Measurements from ENCODE around the gene HMHB1. TPM values are rescaled to one million over a fixed set of nuclear protein-coding genes. Genes with fewer than 3 reads are reported as not detected.
A peak's percentile ranks its signal among the peaks of the same experiment; 100 is the strongest.

HMHB1 gene
- total RNA-seq, 1 experiment from 2014 or later, result not detected

DNA sequence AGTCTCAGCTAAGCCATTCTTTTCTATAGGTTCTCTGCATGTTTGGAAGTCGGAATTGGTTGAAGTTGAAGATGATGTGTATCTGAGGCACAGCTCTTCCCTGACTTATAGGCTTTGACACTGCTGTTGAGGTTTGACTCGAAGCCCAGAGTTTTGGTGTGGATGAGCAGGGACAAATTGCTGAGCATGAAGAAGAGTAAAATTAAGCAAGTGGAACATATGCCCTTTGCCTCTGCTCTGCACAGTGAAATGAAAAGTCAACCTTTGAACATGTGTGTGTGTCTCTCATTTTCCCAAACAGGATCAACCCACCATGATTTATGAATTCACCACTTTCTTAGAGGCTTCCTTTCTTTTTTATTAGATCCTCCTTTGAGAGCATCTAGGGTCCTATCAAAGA, 8.5 kb downstream of the HMHB1 start:
- Mint-ChIP-seq H3K4me1 (ENCODE audit: low read depth, unreplicated experiment) (no peaks in the 10 kb centered on the region), H3K36me3 (ENCODE audit: insufficient read depth, unreplicated experiment) (no peaks in the 10 kb centered on the region), H3K4me3 (ENCODE audit: low read depth, unreplicated experiment) (no peak overlapping the region), H3K27me3 (ENCODE audit: unreplicated experiment) (no peaks in the 10 kb centered on the region), H3K9me3 (ENCODE audit: low read depth, unreplicated experiment) (no peaks in the 10 kb centered on the region), H3K27ac (ENCODE audit: unreplicated experiment) (no peak overlapping the region)
- BruUV-seq (replicated peaks), result no TSS peak
- intact Hi-C loops (cut with micrococcal nuclease; ENCODE audit: unreplicated experiment), result loop anchor here (10.0 kb wide), 3 partner anchors 186 to 816 kb away; no protein-coding TSS in a partner anchor
- TF ChIP-seq, protein P1, sequence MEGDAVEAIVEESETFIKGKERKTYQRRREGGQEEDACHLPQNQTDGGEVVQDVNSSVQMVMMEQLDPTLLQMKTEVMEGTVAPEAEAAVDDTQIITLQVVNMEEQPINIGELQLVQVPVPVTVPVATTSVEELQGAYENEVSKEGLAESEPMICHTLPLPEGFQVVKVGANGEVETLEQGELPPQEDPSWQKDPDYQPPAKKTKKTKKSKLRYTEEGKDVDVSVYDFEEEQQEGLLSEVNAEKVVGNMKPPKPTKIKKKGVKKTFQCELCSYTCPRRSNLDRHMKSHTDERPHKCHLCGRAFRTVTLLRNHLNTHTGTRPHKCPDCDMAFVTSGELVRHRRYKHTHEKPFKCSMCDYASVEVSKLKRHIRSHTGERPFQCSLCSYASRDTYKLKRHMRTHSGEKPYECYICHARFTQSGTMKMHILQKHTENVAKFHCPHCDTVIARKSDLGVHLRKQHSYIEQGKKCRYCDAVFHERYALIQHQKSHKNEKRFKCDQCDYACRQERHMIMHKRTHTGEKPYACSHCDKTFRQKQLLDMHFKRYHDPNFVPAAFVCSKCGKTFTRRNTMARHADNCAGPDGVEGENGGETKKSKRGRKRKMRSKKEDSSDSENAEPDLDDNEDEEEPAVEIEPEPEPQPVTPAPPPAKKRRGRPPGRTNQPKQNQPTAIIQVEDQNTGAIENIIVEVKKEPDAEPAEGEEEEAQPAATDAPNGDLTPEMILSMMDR (IDR thresholded peaks at IDR 0.05; ENCODE audit: unreplicated experiment), result no peak
- CTCF ChIA-PET, result interaction anchor here (0.6 to 0.7 kb wide), 2 partner anchors 18 to 116 kb away, joined by 3 to 4 read pairs; no protein-coding TSS in a partner anchor
- no peak for DNase-seq

DNA sequence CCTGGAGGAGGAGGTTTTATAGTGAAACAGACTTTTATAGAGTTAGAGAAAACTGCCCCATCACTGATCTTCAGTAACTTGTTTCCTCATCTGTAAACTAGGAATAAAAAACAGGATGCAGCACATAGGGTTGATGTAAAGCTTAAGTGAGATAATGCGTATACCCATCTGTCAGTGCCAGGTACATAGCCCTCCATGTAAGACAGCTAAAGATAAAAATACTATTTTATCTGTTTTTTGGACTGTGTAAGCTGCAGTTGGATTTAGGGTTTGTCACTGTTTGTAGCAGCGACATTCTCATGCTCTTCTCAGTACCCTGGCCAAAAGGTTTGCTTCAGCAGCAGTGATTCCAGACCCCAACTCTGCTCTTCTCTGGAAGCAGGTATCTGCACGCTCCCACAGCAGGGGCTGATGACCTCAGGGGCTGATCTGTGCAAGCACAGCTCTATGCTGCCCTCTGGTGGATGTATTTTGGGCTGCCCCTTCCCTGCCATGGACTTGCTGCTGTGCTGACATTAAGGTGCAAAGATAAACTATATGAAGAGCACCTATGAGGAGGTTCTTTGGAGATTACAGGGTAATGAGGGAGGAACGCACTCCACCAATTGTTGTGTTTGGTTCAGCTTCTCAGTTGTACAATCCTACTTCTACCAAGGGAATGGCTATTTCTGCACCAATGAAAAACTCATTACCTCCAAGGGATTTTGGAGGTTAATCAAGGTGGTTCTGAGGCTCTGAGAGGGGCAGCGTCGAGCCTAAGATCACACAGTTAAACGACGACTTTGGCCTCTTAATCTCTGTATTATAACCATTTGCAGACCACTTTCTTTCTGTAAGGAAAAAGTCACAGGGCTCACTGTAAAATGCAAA, 13.1 kb downstream of the HMHB1 start:
- CTCF ChIA-PET, result interaction anchor here (0.8 to 1.8 kb wide), 5 partner anchors 195 to 905 kb away, joined by 3 to 9 read pairs (median 3); partner anchors contain the start of gene NR3C1
- no peaks in the 10 kb centered on the region for H3K27me3 Mint-ChIP-seq (ENCODE audit: unreplicated experiment)

DNA sequence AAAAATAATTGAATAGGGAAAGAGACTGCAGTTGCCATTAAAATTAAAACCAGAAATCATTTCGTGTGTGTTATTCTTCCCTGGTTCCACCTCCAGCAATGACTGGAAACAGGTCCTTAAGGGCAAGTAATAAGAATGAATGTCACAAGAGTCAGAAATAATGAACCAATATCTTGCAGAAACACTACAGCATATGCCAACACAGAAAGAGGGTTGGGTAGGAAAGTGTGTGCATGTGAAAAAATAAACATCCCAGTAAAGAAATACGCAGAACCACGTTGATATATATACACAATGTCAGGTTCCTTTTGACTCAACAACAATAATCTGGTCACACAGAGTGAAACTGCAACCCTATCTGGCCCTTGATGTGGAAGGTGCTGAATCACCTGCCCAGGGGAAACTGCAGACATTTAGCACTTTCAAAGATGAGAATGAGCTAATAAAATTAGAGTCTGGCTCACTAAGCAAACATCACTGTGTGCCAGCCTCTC, 15.0 kb downstream of the HMHB1 start:
- CTCF ChIA-PET, result interaction anchor here (0.6 kb wide), 1 partner anchor 594 kb away, joined by 3 read pairs; no protein-coding TSS in a partner anchor
- Mint-ChIP-seq H3K9me3 (ENCODE audit: low read depth, unreplicated experiment) (no peaks in the 10 kb centered on the region), H3K4me3 (ENCODE audit: low read depth, unreplicated experiment) (no peak overlapping the region), H3K27me3 (ENCODE audit: unreplicated experiment) (no peaks in the 10 kb centered on the region), H3K27ac (ENCODE audit: unreplicated experiment) (no peak overlapping the region), H3K4me1 (ENCODE audit: low read depth, unreplicated experiment) (no peaks in the 10 kb centered on the region), H3K36me3 (ENCODE audit: insufficient read depth, unreplicated experiment) (no peaks in the 10 kb centered on the region)
- BruUV-seq (replicated peaks), result no TSS peak
- TF ChIP-seq, protein P1 (IDR thresholded peaks at IDR 0.05; ENCODE audit: unreplicated experiment), result no peak
- intact Hi-C loops (cut with micrococcal nuclease; ENCODE audit: unreplicated experiment), result loop anchor here (5.0 to 10.0 kb wide), 5 partner anchors 192 to 822 kb away; no protein-coding TSS in a partner anchor
- DNase-seq, result peak; percentile 8

More for the DNA sequence above, 13.1 kb downstream of the HMHB1 start:
- no peaks in the 10 kb centered on the region for H3K9me3 Mint-ChIP-seq (ENCODE audit: low read depth, unreplicated experiment)
- no peak overlapping the region for H3K27ac Mint-ChIP-seq (ENCODE audit: unreplicated experiment)
- no peaks in the 10 kb centered on the region for H3K36me3 Mint-ChIP-seq (ENCODE audit: insufficient read depth, unreplicated experiment)
- no TSS peak for BruUV-seq (replicated peaks)
- TF ChIP-seq, protein P1 (IDR thresholded peaks at IDR 0.05; ENCODE audit: unreplicated experiment), result peak; percentile 99
- H3K4me1 Mint-ChIP-seq (ENCODE audit: low read depth, unreplicated experiment), result no peaks in the 10 kb centered on the region
- intact Hi-C loops (cut with micrococcal nuclease; ENCODE audit: unreplicated experiment), result loop anchor here (2.0 to 10.0 kb wide), 9 partner anchors 144 to 902 kb away; no protein-coding TSS in a partner anchor
- no peak overlapping the region for H3K4me3 Mint-ChIP-seq (ENCODE audit: low read depth, unreplicated experiment)
- DNase-seq, result peak; percentile 90

DNA sequence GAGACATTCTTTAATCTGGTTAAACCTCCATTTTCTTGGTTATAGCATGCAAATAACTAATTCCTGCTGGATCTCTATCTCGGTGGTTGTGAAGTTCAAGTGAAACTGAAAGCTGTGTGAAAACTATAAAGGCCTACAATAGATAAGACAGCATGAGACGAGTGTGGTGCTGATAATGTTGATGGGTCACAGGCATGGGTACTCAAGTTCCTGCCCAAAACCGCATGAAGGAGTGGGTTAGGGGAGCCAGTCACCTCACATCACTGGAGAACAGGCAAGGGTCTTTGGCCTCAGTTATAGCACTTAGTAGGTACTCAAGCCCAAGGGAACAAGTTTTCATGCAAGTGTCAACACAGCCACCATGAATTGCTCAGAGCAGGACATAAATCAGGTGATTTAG, 16.7 kb downstream of the HMHB1 start:
- TF ChIP-seq, protein P1 (IDR thresholded peaks at IDR 0.05; ENCODE audit: unreplicated experiment), result no peak
- Mint-ChIP-seq H3K4me1 (ENCODE audit: low read depth, unreplicated experiment) (no peaks in the 10 kb centered on the region), H3K9me3 (ENCODE audit: low read depth, unreplicated experiment) (no peaks in the 10 kb centered on the region), H3K27me3 (ENCODE audit: unreplicated experiment) (no peaks in the 10 kb centered on the region), H3K4me3 (ENCODE audit: low read depth, unreplicated experiment) (no peak overlapping the region), H3K36me3 (ENCODE audit: insufficient read depth, unreplicated experiment) (no peaks in the 10 kb centered on the region), H3K27ac (ENCODE audit: unreplicated experiment) (no peak overlapping the region)
- CTCF ChIA-PET, result interaction anchor here (1.0 kb wide), 1 partner anchor 139 kb away, joined by 4 read pairs; no protein-coding TSS in a partner anchor
- BruUV-seq (replicated peaks), result no TSS peak
- no peak for DNase-seq
- intact Hi-C loops (cut with micrococcal nuclease; ENCODE audit: unreplicated experiment), result loop anchor here (5.0 to 10.0 kb wide), 5 partner anchors 194 to 824 kb away; no protein-coding TSS in a partner anchor
